ENCODE results near the gene ALOX12.

- TF ChIP-seq POLR2A (IDR thresholded peaks at IDR 0.05) (no peak), CTCF (IDR thresholded peaks at IDR 0.05) (no peak)
Observed at GRCh38 chr17:7038025-7038862, 42.4 kb downstream of the ALOX12 start.
